ENCODE measurements around the gene ARL5A. TPM values are rescaled to one million over a fixed set of nuclear protein-coding genes. Genes with fewer than 3 reads are reported as not detected.
A peak's percentile ranks its signal among the peaks of the same experiment; 100 is the strongest.

ARL5A gene
- total and polyA plus RNA-seq, 12 donors, result 8.3 to 62.3 (median 55.6) TPM

GRCh38 chr2:151793123-151793522, 35.1 kb downstream of the ARL5A start:
- Histone ChIP-seq H3K4me3 (no peak overlapping the region), H3K9me3 (peaks cover 0 to 6% (median 0%) of the 10 kb centered on the region in 11 donors), H3K36me3 (peaks cover 0 to 66% (median 0%) of the 10 kb centered on the region in 9 donors), H3K27me3 (no peaks in the 10 kb centered on the region), H3K4me1 (peaks cover 0 to 4% (median 0%) of the 10 kb centered on the region in 9 donors), H3K27ac (no peak overlapping the region)
- DNase-seq, result no peak
- intact Hi-C loops (cut with DNase I), result no loop called here
- 96% methylated on average over 3 of the region's 3 CpGs for WGBS, 2 donors
- ATAC-seq, result no peak
- no peak for TF ChIP-seq CTCF (IDR thresholded peaks at IDR 0.05)

- TF ChIP-seq CTCF (IDR thresholded peaks at IDR 0.05), result peak in 2 of 9 donors; percentile 7 to 9
Observed at GRCh38 chr2:151792589-151792988, 35.6 kb downstream of the ARL5A start.

DNA sequence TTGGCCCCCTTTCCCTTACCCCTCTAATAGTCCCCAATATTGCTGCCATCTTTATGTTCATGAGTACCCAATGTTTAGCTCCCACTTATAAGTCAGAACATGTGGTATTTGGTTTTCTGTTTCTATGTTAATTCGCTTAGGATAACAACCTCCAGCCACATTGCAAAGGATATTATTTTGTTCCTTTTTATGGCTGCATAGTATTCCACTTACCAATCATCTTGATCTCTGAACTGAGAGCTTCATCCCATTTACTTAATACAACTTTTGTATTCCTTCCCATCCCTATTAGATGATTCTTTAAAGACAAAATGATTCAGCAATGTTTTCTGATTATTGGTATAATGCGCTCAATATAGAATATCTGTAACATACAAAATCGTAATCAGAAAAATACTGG, 36.7 kb downstream of the ARL5A start:
- ATAC-seq (no peak), DNase-seq (no peak)
- Histone ChIP-seq H3K27ac (no peak overlapping the region), H3K36me3 (peaks cover 0 to 71% (median 0%) of the 10 kb centered on the region in 9 donors), H3K4me3 (no peak overlapping the region), H3K9me3 (peaks cover 0 to 6% (median 0%) of the 10 kb centered on the region in 11 donors), H3K4me1 (peaks cover 0 to 3% (median 0%) of the 10 kb centered on the region in 9 donors), H3K27me3 (no peaks in the 10 kb centered on the region)
- no peak for TF ChIP-seq CTCF (IDR thresholded peaks at IDR 0.05)
- intact Hi-C loops (cut with DNase I), result no loop called here
- 98 to 99% methylated on average over 3 of the region's 3 CpGs for WGBS, 2 donors

More at GRCh38 chr2:151792589-151792988, 35.6 kb downstream of the ARL5A start:
- Histone ChIP-seq H3K36me3 (peaks cover 0 to 70% (median 0%) of the 10 kb centered on the region in 9 donors), H3K27ac (no peak overlapping the region), H3K27me3 (no peaks in the 10 kb centered on the region), H3K4me1 (peaks cover 0 to 4% (median 0%) of the 10 kb centered on the region in 9 donors), H3K9me3 (peaks cover 0 to 6% (median 0%) of the 10 kb centered on the region in 11 donors), H3K4me3 (no peak overlapping the region)
- 97 to 98% methylated on average over 4 of the region's 4 CpGs for WGBS, 2 donors
- intact Hi-C loops (cut with DNase I), result no loop called here
- DNase-seq, result no peak
- no peak for ATAC-seq

- 95 to 100% methylated on average over 1 of the region's 1 CpG for WGBS, 2 donors
- Histone ChIP-seq H3K36me3 (peaks cover 0 to 71% (median 0%) of the 10 kb centered on the region in 9 donors), H3K9me3 (peaks cover 0 to 6% (median 0%) of the 10 kb centered on the region in 11 donors), H3K27me3 (no peaks in the 10 kb centered on the region), H3K4me1 (no peaks in the 10 kb centered on the region), H3K27ac (no peak overlapping the region), H3K4me3 (no peak overlapping the region)
- DNase-seq (no peak), ATAC-seq (no peak)
- no peak for TF ChIP-seq CTCF (IDR thresholded peaks at IDR 0.05)
- intact Hi-C loops (cut with DNase I), result no loop called here
Observed at GRCh38 chr2:151790689-151791088, 37.5 kb downstream of the ARL5A start.
